NK-92 (cell line): Measurements from ENCODE around the gene GRAP2.
"Not testable (repeated sequence)": the region's sequence is repeated elsewhere in the genome, so short reads cannot be mapped to it uniquely, and the experiment has no call there.

Experiments
- DNase-seq: peaks from one replicate; lab custom pipeline; 2025; ENCODE audit not compliant: unreplicated experiment; lab: John Stamatoyannopoulos, UW

GRAP2 gene

GRCh38 chr22:39897841-39898240 lies 3.0 kb upstream of the GRAP2 start:
- DNase-seq, result no peak

DNA sequence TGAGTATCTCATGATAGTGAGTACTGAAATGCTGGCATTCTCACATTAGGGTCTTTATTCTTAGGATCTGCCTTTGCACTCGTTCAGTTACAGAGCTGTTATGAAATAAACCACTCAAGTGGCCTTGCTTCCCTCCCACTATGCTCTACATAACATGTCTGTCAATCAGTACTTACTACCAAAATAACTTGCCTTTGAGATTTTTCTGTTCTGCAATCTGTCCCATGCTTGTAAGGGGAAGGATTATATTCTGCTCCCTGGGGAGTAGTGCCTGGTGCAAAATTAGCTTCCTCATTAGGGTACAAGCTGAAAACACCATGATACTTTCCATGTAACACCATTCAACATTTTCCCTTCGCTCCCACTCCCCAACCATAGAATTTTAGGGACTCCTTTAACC lies 1.9 kb upstream of the GRAP2 start:
- no peak for DNase-seq

GRCh38 chr22:39901565-39902146 lies 772 bp downstream of the GRAP2 start:
- no peak for DNase-seq

- DNase-seq, result not testable (repeated sequence)
Observed at GRCh38 chr22:39904024-39904423, 3.1 kb downstream of the GRAP2 start.

GRCh38 chr22:39904862-39905261 lies 4.0 kb downstream of the GRAP2 start:
- DNase-seq, result no peak

- no peak for DNase-seq
Observed at GRCh38 chr22:39905687-39906086, 4.8 kb downstream of the GRAP2 start.

DNA sequence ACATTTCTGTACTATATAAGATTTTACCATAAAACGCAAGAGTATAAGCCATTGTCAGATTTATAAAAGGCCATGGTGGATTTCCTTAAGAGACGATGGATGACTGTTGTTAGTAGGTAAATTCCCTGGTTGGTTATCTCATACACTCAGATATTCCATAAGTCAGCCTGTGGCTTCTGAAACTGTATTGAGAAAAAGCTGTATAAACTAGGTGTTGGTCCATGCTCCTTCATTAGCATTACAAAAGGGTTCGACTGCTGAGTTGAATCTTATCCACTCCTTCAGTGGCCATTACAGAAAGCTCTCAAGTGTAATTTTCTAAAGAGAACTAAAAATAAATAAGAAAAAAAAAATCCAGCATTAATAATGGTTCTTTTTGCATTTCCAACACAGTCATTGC lies 5.3 kb downstream of the GRAP2 start:
- DNase-seq, result no peak

DNA sequence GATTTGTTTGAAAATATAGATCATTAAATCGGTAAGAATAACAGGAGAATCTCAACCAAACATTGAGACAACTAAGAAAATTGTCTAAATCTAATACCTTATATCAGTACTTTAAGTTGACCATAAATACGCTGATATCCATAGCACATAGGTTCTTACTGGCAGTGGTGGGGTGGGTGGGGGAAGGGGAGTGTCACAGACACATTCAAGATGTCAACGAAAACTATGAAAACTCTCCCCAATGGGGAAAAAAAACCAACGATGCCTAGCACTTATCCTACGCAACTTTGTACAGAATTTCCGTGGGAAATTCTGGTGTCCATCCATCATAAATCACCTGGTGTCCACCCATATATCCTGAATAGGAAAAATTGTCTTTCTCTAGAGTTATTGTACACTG lies 6.2 kb downstream of the GRAP2 start:
- DNase-seq, result no peak

DNA sequence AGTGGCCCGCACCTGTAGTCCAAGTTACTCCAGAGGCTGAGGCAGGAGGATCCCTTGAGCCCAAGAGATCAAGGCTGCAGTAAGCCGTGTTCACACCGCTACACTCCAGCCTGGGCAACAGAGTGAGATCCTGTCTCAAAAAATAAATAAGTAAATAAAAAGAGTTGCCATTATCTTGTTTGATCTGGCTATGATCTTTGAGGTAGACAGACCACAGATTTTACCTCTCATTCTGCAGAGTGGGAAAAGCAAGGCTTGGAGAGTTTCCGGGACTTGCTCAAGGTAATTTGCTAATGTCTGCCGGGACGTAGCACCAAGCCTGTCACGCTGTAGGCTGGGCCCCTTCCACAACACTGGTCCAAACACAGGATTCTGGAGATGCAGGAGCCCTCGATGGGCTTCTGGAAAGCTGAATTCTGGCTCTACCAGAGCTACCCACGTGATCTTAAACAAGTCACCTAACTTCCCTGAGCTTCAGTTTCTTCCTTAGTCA lies 6.8 kb downstream of the GRAP2 start:
- DNase-seq, result no peak

- no peak for DNase-seq
Observed at GRCh38 chr22:39908136-39908535, 7.3 kb downstream of the GRAP2 start.

- no peak for DNase-seq
Observed at GRCh38 chr22:39908737-39909136, 7.9 kb downstream of the GRAP2 start.

GRCh38 chr22:39910876-39911613 lies 10.2 kb downstream of the GRAP2 start:
- DNase-seq, result no peak

DNA sequence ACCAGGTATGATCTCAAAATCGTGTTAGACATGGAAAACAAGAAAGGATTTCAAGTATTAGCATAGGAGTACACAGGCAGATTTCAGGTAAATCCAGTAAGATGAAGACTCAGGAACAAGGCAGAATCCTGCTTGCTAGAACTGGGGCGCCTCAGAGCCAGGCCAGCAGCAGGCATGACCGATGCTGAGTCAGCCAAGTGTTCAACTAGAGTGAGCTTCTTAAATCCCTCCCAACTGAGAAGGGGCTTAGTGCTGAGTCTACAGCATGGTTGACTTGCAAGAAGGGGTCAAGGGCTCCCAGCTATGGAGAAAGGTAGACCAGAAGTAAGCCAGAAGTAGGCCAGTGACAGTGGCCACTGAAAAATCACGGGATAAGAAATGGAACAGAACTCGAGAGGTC lies 12.4 kb downstream of the GRAP2 start:
- DNase-seq, result no peak

DNA sequence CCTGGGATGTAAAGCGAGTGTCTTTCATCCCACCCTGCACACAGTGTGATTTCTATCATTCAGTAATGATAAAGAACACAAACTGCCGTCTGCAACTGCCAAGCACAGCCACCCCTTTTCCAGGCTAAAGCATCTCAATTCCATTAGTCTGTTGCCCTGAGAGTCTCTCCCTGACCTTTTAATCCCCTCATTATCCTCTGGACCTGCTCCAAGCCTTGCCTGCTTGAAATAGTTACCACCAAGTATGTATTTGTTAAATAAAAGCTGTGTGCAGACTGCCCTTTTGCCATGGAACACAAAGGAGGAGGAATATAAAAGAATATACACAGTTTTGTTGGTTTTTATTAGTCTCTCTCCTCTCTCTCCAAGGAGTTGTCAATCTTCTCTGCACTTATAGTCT lies 13.0 kb downstream of the GRAP2 start:
- DNase-seq, result no peak

GRCh38 chr22:39914584-39914983 lies 13.7 kb downstream of the GRAP2 start:
- no peak for DNase-seq

GRCh38 chr22:39915295-39915726 lies 14.4 kb downstream of the GRAP2 start:
- no peak for DNase-seq

- no peak for DNase-seq
Observed at GRCh38 chr22:39916496-39916895, 15.6 kb downstream of the GRAP2 start.

DNA sequence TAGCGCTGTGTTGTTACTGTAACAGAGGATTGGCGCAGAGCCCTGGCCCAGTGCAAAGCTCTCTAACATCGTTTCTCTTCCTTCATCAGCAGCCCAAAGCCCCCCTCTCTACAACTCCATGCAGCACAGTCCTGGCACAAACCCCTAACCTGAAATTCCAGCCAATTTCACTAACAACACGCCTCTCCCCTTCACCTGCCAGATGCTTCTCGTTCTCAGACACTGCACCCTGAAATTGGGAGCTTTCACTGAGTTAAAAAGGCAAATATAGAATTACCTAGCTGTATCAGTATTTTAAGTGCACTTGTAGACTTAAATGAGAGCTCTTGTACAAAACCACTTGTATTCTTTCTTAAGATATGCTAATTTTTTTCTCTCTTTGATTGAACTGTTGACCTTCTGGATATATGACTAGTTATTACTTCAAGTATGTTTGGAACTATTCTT lies 16.3 kb downstream of the GRAP2 start:
- no peak for DNase-seq

DNA sequence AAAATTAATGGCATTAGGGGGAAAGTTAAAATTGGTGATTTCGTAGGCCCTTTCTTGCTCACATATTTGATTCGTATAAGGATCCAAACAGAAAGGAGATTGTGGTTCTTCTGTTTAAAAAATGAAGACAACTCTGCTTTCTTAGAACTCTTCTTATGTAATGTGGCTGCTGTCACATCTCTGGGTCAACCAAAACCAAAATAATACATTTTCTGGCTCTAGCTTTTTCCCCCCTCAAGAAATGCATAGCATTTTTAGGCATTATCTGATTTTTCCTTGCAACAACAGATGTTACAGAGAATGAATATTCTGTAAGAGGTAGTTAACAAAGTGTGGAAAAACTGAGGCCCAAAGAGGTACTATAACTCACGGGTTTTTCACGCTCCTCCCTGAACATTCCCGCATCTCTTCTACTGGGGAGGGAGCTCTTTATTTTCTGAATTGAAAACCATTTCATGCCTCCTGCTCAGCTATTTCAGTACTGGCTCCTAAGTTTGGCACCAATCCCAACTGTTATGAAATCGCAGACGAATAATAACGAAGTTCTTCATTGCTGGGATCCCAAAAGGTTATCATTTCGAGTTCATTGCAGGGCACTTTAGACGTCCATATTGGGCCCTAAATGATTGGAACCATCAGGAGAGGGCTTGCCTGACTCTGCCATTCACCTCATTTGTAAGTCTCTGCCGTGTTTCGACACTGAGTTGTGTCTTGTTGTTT lies 17.1 kb downstream of the GRAP2 start:
- no peak for DNase-seq

GRCh38 chr22:39920134-39920743 lies 19.4 kb downstream of the GRAP2 start:
- DNase-seq, result no peak

- DNase-seq, result no peak
Observed at GRCh38 chr22:39923696-39924095, 22.8 kb downstream of the GRAP2 start.

- DNase-seq, result no peak
Observed at GRCh38 chr22:39924286-39924685, 23.4 kb downstream of the GRAP2 start.
